A549 treated with RU486 at 1 μM for 4 hours (cell line): ENCODE measurements around the gene MAGEA12. TPM values are rescaled to one million over a fixed set of nuclear protein-coding genes. Genes with fewer than 3 reads are reported as not detected.

Experiments used
- total RNA-seq: library from RNA; stranded (reverse); fragments of 200-300 nt; extraction: Qiagen RNA extraction; gene quantifications from 5 replicates; pipeline ENCODE4 v1.2.3, GENCODE V29; 2022; ENCODE audit warnings: low read depth

MAGEA12 gene, protein sequence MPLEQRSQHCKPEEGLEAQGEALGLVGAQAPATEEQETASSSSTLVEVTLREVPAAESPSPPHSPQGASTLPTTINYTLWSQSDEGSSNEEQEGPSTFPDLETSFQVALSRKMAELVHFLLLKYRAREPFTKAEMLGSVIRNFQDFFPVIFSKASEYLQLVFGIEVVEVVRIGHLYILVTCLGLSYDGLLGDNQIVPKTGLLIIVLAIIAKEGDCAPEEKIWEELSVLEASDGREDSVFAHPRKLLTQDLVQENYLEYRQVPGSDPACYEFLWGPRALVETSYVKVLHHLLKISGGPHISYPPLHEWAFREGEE
- total RNA-seq, result 0.08 to 0.20 TPM (median 0.13 TPM) in 4 of 5 replicates, not detected in the other

GRCh38 chrX:152733261-152733975 lies at the start of gene MAGEA12, which contains the start of gene CSAG1:
TSS of gene MAGEA12 (plus strand) at chrX:152733757. CDS start at chrX:152736162, 2,405 bp downstream.
TSS of gene CSAG1 (minus strand) at chrX:152733721. CDS start at chrX:152732460, 1,261 bp downstream.

DNA sequence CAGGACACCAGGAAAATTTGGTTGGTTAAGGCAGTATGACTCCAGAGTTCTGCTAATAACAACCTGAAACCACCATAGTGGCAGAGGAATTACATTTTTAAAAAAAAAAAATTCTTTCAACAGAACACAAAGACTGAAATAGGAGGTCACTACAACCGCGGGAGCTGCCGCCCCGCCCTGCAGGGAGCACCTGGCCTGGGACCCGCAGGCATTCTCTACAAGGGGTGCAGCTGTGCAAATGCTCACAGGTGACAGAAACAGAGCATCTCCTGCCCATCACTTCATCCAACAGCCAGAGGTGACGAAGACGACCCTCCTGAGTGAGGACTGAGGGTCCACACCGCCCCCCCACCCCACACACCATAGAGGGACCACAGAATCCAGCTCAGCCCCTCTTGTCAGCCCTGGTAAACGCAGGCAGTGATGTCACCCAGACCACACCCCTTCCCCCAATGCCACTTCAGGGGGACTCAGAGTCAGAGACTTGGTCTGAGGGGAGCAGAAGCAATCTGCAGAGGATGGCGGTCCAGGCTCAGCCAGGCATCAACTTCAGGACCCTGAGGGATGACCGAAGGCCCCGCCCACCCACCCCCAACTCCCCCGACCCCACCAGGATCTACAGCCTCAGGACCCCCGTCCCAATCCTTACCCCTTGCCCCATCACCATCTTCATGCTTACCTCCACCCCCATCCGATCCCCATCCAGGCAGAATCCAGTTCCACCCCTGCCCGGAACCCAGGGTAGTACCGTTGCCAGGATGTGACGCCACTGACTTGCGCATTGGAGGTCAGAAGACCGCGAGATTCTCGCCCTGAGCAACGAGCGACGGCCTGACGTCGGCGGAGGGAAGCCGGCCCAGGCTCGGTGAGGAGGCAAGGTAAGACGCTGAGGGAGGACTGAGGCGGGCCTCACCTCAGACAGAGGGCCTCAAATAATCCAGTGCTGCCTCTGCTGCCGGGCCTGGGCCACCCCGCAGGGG lies 35.3 kb upstream of the MAGEA12 start, which contains the start of gene MAGEA3:
TSS of gene MAGEA3 (plus strand) at position 843 of the 980 bp plus-strand sequence. CDS start 2,039 bp downstream, outside the sequence.

GRCh38 chrX:152709173-152709572 lies 24.4 kb upstream of the MAGEA12 start, which contains the start of gene CSAG2:
TSS of gene CSAG2 (minus strand) at chrX:152709273. CDS start at chrX:152709112, 161 bp downstream.

GRCh38 chrX:152713815-152714787 lies 19.5 kb upstream of the MAGEA12 start, which contains the start of gene MAGEA2B:
TSS of gene MAGEA2B (plus strand) at chrX:152714628. CDS start at chrX:152717107, 2,479 bp downstream.

DNA sequence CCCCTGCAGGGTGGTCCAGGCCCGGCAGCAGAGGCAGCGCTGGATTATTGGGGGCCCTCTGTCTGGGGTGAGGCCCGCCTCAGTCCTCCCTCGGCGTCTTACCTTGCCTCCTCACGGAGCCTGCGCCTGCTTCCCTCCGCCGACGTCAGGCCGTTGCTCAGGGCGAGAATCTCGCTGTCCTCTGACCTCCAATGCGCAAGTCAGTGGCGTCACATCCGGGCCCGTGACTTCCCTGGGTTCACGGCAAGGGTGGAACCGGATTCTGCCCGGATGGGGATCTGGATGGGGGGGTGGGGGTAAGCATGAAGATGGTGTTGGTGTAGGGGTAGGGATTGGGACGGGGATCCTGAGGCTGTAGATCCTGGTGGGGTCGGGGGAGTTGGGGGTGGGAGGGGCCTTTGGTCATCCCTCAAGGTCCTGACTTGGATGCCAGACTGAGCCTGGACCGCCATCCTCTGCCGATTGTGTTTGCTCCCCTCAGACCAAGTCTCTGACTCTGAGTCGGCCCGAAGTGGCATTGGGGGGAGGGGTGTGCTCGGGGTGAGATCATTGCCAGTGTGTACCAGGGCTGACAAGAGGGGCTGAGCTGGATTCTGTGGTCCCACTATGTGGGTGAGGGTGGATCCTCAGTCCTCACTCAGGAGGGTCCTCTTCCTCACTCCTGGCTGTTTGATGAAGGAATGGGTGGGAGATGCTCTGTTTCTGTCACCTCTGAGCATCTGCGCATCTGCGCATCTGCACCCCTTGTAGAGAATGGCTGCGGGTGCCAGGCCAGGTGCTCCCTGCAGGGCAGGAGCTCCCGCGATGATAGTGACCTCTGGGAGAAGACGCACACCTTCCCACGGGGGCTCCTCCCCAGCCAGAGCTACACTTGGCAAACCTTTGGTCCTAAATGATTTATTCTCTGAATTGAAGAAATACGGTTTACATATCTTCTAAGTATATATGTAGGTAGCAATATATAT lies 20.4 kb downstream of the MAGEA12 start, which contains the start of gene MAGEA2:
TSS of gene MAGEA2 (minus strand) at position 157 of the 965 bp plus-strand sequence. CDS start 2,479 bp downstream, outside the sequence.

GRCh38 chrX:152758918-152759317 lies 25.4 kb downstream of the MAGEA12 start, which contains the start of gene CSAG3:
TSS of gene CSAG3 (plus strand) at chrX:152759218.

GRCh38 chrX:152769549-152770289 lies 36.2 kb downstream of the MAGEA12 start, which contains the start of gene MAGEA6:
TSS of gene MAGEA6 (minus strand) at chrX:152769689. CDS start at chrX:152767650, 2,039 bp downstream.

Other genes starting within 250 kb of the MAGEA12 start
- gene GABRQ, start 95.9 kb upstream of the MAGEA12 start, total RNA-seq, result 0.19 to 0.36 TPM (median 0.27 TPM) in 5 replicates
- 2.5 to 4.6 TPM (median 2.8 TPM) in 5 replicates for gene MAGEA3, start 35.0 kb upstream of the MAGEA12 start, total RNA-seq
- not detected in 5 replicates for gene CSAG2, start 24.5 kb upstream of the MAGEA12 start, total RNA-seq
- 0.23 TPM in 1 of 5 replicates, not detected in the others for gene MAGEA2B, start 19.1 kb upstream of the MAGEA12 start, total RNA-seq
- gene CSAG1, start within 50 bp of the MAGEA12 start, total RNA-seq, result 0.25 to 0.82 TPM (median 0.59 TPM) in 5 replicates
- not detected in 5 replicates for gene MAGEA2, start 20.1 kb downstream of the MAGEA12 start, total RNA-seq
- not detected in 5 replicates for gene CSAG3, start 25.5 kb downstream of the MAGEA12 start, total RNA-seq
- gene MAGEA6, start 35.9 kb downstream of the MAGEA12 start, total RNA-seq, result 9.7 to 14.0 TPM (median 13.3 TPM) in 5 replicates
- gene CETN2, start 97.0 kb downstream of the MAGEA12 start, total RNA-seq, result 52.9 to 93.9 TPM (median 72.5 TPM) in 5 replicates
- gene NSDHL, start 97.3 kb downstream of the MAGEA12 start, total RNA-seq, result 38.2 to 49.3 TPM (median 41.3 TPM) in 5 replicates
- gene ZNF185, start 164.3 kb downstream of the MAGEA12 start, total RNA-seq, result 6.2 to 7.2 TPM (median 6.6 TPM) in 5 replicates